ENCODE data around the gene PGAM1.

The PGAM1 gene

GRCh38 chr10:97425964-97426775, at the start of gene PGAM1:
Gene PGAM1, plus strand, starts transcription at chr10:97426191. Its CDS starts 117 bp downstream, at chr10:97426308.
- peak within 1 kb of the TSS; percentile 95 for H3K4me3 ChIP-seq (ENCODE audit: low read length)
- peak; percentile 84 for DNase-seq (ENCODE audit: low read depth)
- TF ChIP-seq, protein P1, sequence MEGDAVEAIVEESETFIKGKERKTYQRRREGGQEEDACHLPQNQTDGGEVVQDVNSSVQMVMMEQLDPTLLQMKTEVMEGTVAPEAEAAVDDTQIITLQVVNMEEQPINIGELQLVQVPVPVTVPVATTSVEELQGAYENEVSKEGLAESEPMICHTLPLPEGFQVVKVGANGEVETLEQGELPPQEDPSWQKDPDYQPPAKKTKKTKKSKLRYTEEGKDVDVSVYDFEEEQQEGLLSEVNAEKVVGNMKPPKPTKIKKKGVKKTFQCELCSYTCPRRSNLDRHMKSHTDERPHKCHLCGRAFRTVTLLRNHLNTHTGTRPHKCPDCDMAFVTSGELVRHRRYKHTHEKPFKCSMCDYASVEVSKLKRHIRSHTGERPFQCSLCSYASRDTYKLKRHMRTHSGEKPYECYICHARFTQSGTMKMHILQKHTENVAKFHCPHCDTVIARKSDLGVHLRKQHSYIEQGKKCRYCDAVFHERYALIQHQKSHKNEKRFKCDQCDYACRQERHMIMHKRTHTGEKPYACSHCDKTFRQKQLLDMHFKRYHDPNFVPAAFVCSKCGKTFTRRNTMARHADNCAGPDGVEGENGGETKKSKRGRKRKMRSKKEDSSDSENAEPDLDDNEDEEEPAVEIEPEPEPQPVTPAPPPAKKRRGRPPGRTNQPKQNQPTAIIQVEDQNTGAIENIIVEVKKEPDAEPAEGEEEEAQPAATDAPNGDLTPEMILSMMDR (conservative IDR thresholded peaks at IDR 0.05; ENCODE audit: low read depth, low read length): peak; percentile 69

GRCh38 chr10:97376413-97376812, 49.6 kb upstream of the PGAM1 start:
- DNase-seq (ENCODE audit: low read depth): no peak
- no peak overlapping the region for H3K4me3 ChIP-seq (ENCODE audit: low read length)
- TF ChIP-seq, protein P1 (conservative IDR thresholded peaks at IDR 0.05; ENCODE audit: low read depth, low read length): no peak

- no peak for DNase-seq (ENCODE audit: low read depth)
- H3K4me3 ChIP-seq (ENCODE audit: low read length): no peak overlapping the region
- TF ChIP-seq, protein P1 (conservative IDR thresholded peaks at IDR 0.05; ENCODE audit: low read depth, low read length): no peak
These were observed 46.8 kb upstream of the PGAM1 start for GRCh38 chr10:97378933-97379921.

DNA sequence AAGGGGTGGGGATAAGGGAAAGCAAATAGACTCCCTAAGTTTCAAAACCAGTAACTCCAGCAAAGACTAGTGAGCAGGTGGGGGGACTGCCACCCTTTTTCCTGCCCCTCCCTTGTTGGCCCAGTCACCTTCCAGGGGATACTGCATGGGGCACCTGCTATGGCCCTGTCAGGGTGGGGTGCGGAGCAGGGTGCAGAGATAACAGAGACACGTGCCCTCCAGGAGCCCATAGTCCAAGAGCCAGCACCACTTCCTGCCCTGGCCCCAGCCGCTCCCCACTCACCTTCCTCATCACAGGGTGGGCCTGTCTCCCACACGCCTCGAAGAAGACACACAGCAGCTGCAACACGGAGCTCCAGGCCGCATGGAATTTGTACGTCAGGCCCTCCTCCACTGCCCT, 45.5 kb upstream of the PGAM1 start:
- no peak overlapping the region for H3K4me3 ChIP-seq (ENCODE audit: low read length)
- TF ChIP-seq, protein P1 (conservative IDR thresholded peaks at IDR 0.05; ENCODE audit: low read depth, low read length): no peak
- no peak for DNase-seq (ENCODE audit: low read depth)

- TF ChIP-seq, protein P1 (conservative IDR thresholded peaks at IDR 0.05; ENCODE audit: low read depth, low read length): no peak
- no peak for DNase-seq (ENCODE audit: low read depth)
- H3K4me3 ChIP-seq (ENCODE audit: low read length): no peak overlapping the region
These were observed 44.4 kb upstream of the PGAM1 start for GRCh38 chr10:97381626-97382025.

DNA sequence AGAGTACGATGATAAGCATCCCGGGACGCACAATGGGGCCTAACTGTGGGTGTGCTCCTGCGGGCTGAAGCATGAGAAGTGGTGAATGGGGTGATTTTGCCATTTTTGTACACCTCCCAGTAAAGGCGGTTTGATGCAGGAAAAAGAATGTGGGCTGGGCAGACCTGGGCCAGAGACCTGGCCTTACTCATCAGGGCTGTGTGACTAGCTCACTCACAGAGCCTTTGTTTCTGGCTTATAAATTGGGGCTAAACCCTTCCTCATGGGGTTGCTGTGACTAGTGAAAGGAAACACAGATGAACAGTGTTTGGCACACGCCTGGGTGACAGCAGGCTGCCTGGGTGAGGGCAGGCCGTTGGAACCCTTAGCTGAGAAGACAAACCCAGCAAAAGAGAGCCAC, 42.8 kb upstream of the PGAM1 start:
- H3K4me3 ChIP-seq (ENCODE audit: low read length): no peak overlapping the region
- DNase-seq (ENCODE audit: low read depth): no peak
- TF ChIP-seq, protein P1 (conservative IDR thresholded peaks at IDR 0.05; ENCODE audit: low read depth, low read length): no peak
